HepG2 (cell line): ENCODE measurements around the gene PREX1. TPM values are rescaled to one million over a fixed set of nuclear protein-coding genes. Genes with fewer than 3 reads are reported as not detected.

ENCODE experiments used
- ARHGAP35 ChIP-seq: sonication (generic); formaldehyde crosslinking; IDR thresholded peaks from 2 replicates; pipeline ENCODE4 v1.9.0; 2022; ENCODE audit warnings: mild to moderate bottlenecking, inconsistent platforms, moderate library complexity, missing genetic modification reagents, borderline replicate concordance
- ARNTL ChIP-seq: sonication (generic); formaldehyde crosslinking; IDR thresholded peaks from 2 replicates; pipeline ENCODE4 v1.4.0; 2020; ENCODE audit warnings: mild to moderate bottlenecking, missing genetic modification reagents
- E2F2 ChIP-seq: sonication (generic); formaldehyde crosslinking; IDR thresholded peaks from 2 replicates; pipeline ENCODE4 v1.4.0; 2020; ENCODE audit warnings: missing genetic modification reagents, borderline replicate concordance
- GRHL1 ChIP-seq: sonication (generic); formaldehyde crosslinking; conservative IDR thresholded peaks from 2 replicates; pipeline ENCODE4 v1.8.0; 2022; ENCODE audit warnings: missing genetic modification reagents
- HNF1B ChIP-seq: sonication (generic); formaldehyde crosslinking; IDR thresholded peaks from 2 replicates; pipeline ENCODE4 v1.5.1; 2020; ENCODE audit warnings: mild to moderate bottlenecking, moderate library complexity, missing genetic modification reagents
- HOXA5 ChIP-seq: sonication (generic); formaldehyde crosslinking; IDR thresholded peaks from 2 replicates; pipeline ENCODE4 v1.4.0; 2020; ENCODE audit warnings: missing genetic modification reagents
- KLF6 ChIP-seq: IDR thresholded peaks from 2 replicates; pipeline ENCODE4 v1.8.0; 2016; ENCODE audit warnings: missing biosample characterization, missing genetic modification reagents
- PRMT3 ChIP-seq: sonication (generic); formaldehyde crosslinking; IDR thresholded peaks from 2 replicates; pipeline ENCODE4 v1.8.1; 2022; ENCODE audit warnings: low read depth, mild to moderate bottlenecking, moderate library complexity, missing genetic modification reagents, borderline replicate concordance
- REST ChIP-seq, 2 experiments: IDR thresholded peaks; 2 replicates each; pipeline ENCODE4 v1.6.1; 2011 to 2012; ENCODE audit warnings: low read length in 2 of 2, borderline replicate concordance in 1 of 2, low read depth in 1 of 2, mild to moderate bottlenecking in 1 of 2, moderate library complexity in 1 of 2
- SIX4 ChIP-seq: sonication (generic); formaldehyde crosslinking; IDR thresholded peaks from 2 replicates; pipeline ENCODE4 v1.4.0; 2020; ENCODE audit warnings: missing genetic modification reagents
- SMC3 ChIP-seq: IDR thresholded peaks from 2 replicates; pipeline ENCODE4 v1.6.1; 2011; ENCODE audit warnings: low read length, improper control_type of control experiment
- SP5 ChIP-seq: IDR thresholded peaks from 2 replicates; pipeline ENCODE4 v1.6.1; 2016; ENCODE audit warnings: low read depth, borderline replicate concordance
- STAT6 ChIP-seq: sonication (generic); formaldehyde crosslinking; IDR thresholded peaks from 2 replicates; pipeline ENCODE4 v1.4.0; 2020; ENCODE audit warnings: missing genetic modification reagents, mild to moderate bottlenecking, borderline replicate concordance
- ZBTB49 ChIP-seq: sonication (generic); formaldehyde crosslinking; IDR thresholded peaks from 2 replicates; pipeline ENCODE4 v1.4.0; 2020; ENCODE audit warnings: missing genetic modification reagents, borderline replicate concordance
- ZNF768 ChIP-seq: sonication (generic); formaldehyde crosslinking; IDR thresholded peaks from 2 replicates; pipeline ENCODE4 v1.4.0; 2020; ENCODE audit warnings: missing genetic modification reagents
- polyA plus RNA-seq, 8 experiments: library from polyadenylated mRNA; depleted of rRNA in 3 of 8; stranded (reverse) in 7 of 8; unstranded in 1 of 8; fragments of >200 nt; fragmentation: Illumina TruSeq in 4 of 8; extraction: Trizol in 4 of 8; gene quantifications; 2 replicates each; pipeline versions ENCODE4 v1.2.1 to v1.2.3, GENCODE V29; 2011 to 2016; ENCODE audit warnings: low read depth in 4 of 8, missing spikeins in 1 of 8, mixed read lengths in 1 of 8; ENCODE audit not compliant: insufficient read depth in 1 of 8
- total RNA-seq, 5 experiments: library from RNA; depleted of rRNA; stranded (reverse); fragments of >200 nt; fragmentation: Illumina TruSeq; extraction: Trizol; gene quantifications; 2 replicates each; pipeline ENCODE4 v1.2.3, GENCODE V29; 2016; ENCODE audit warnings: low read depth in 1 of 5

PREX1 gene
- total and polyA plus RNA-seq, 2 of the 13 experiments (the other 11 are each of a cell fraction or from before 2014, with no cell fraction given): 0.02 to 0.04 TPM

- TF ChIP-seq E2F2 (CRISPR knock-in tag) (no peak), PRMT3 (CRISPR knock-in tag) (no peak), REST (IDR thresholded peaks at IDR 0.05; ENCODE audit: borderline replicate concordance in 1 of 2, low read depth in 1 of 2, low read length in 2 of 2) (peak in 1 of 2 experiments; percentile 53; a peak in 3 of 4 replicates), ZNF768 (no peak), SMC3 (no peak), ARHGAP35 (CRISPR knock-in tag) (0 out of 2 replicates have a peak, but pooled peaks have one; percentile 27), KLF6 (CRISPR knock-in tag) (no peak), HNF1B (CRISPR knock-in tag) (no peak), SP5 (CRISPR knock-in tag) (0 out of 2 replicates have a peak, but pooled peaks have one; percentile 35), ZBTB49 (CRISPR knock-in tag) (no peak), HOXA5 (no peak), ARNTL (CRISPR knock-in tag) (peak; percentile 47; the same call in 1 of the 2 replicates), SIX4 (CRISPR knock-in tag) (no peak), GRHL1 (no peak), STAT6 (CRISPR knock-in tag) (no peak)
Observed at GRCh38 chr20:48667889-48668413, 159.8 kb downstream of the PREX1 start (continued).
